Keratinocyte (primary cell): Measurements from ENCODE around the gene APP. TPM values are rescaled to one million over a fixed set of nuclear protein-coding genes. Genes with fewer than 3 reads are reported as not detected.

Experiments
- DNase-seq: peaks from one replicate; pipeline ENCODE4 v3.0.0-alpha.2; 2011; ENCODE audit warnings: low read depth, missing footprints, low spot score
- FAIRE-seq: peaks from 2 replicates; lab custom pipeline; 2011; peaks lifted over from hg19 to GRCh38; lab: Jason Lieb, UNC
- H2AFZ ChIP-seq: 2 replicates; pipeline ENCODE4 v1.6.0; 2012; ENCODE audit warnings: low read length, control low read depth, inconsistent platforms; ENCODE audit not compliant: control insufficient read depth
- H3K27ac ChIP-seq: 2 replicates; pipeline ENCODE4 v1.5.1; 2011; ENCODE audit warnings: low read length; ENCODE audit not compliant: control insufficient read depth, insufficient read depth
- H3K27me3 ChIP-seq: 3 replicates; pipeline ENCODE4 v1.6.0; 2011; ENCODE audit warnings: low read length; ENCODE audit not compliant: control insufficient read depth, insufficient read depth; ENCODE audit errors: extremely low read depth
- H3K36me3 ChIP-seq, 2 experiments: 2 replicates in 1 of 2; 3 replicates in 1 of 2; pipeline ENCODE4 v1.5.1; 2011; ENCODE audit warnings: low read length in 2 of 2, mild to moderate bottlenecking in 1 of 2; ENCODE audit not compliant: control insufficient read depth in 2 of 2, insufficient read depth in 2 of 2; ENCODE audit errors: extremely low read depth in 1 of 2
- H3K4me1 ChIP-seq: 3 replicates; pipeline ENCODE4 v1.5.1; 2011; ENCODE audit warnings: low read length; ENCODE audit not compliant: control insufficient read depth, insufficient read depth; ENCODE audit errors: extremely low read depth
- H3K4me2 ChIP-seq: 3 replicates; pipeline ENCODE4 v1.6.0; 2011; ENCODE audit warnings: low read depth, low read length; ENCODE audit not compliant: control insufficient read depth, insufficient read depth; ENCODE audit errors: extremely low read depth
- H3K4me3 ChIP-seq, 3 experiments: fragments of 200-600 bp in 1 of 3; sonication (generic) in 1 of 3; 2 replicates in 2 of 3; 3 replicates in 1 of 3; pipeline ENCODE4 v1.5.1; 2011 to 2016; ENCODE audit warnings: low read length in 3 of 3, mild to moderate bottlenecking in 3 of 3, control low read depth in 2 of 3, inconsistent platforms in 1 of 3, low read depth in 1 of 3, mixed read lengths in 1 of 3, mixed run types in 1 of 3, moderate library complexity in 1 of 3; ENCODE audit not compliant: control insufficient read depth in 2 of 3, insufficient read depth in 2 of 3; ENCODE audit errors: extremely low read depth in 1 of 3
- H3K79me2 ChIP-seq: 2 replicates; pipeline ENCODE4 v1.6.0; 2012; ENCODE audit warnings: low read length; ENCODE audit not compliant: control insufficient read depth, insufficient read depth
- H3K9ac ChIP-seq: 3 replicates; pipeline ENCODE4 v1.6.0; 2011; ENCODE audit warnings: low read length; ENCODE audit not compliant: control insufficient read depth, insufficient read depth; ENCODE audit errors: extremely low read depth
- H3K9me1 ChIP-seq: 3 replicates; pipeline ENCODE4 v1.6.0; 2011; ENCODE audit warnings: low read length; ENCODE audit not compliant: control insufficient read depth, insufficient read depth; ENCODE audit errors: extremely low read depth
- H3K9me3 ChIP-seq: 2 replicates; pipeline ENCODE4 v1.5.1; 2012; ENCODE audit warnings: low read depth, low read length; ENCODE audit not compliant: control insufficient read depth
- H4K20me1 ChIP-seq: 3 replicates; pipeline ENCODE4 v1.6.0; 2011; ENCODE audit warnings: low read length; ENCODE audit not compliant: control insufficient read depth, insufficient read depth; ENCODE audit errors: extremely low read depth
- CTCF ChIP-seq, 3 experiments: IDR thresholded peaks in 1 of 3; conservative IDR thresholded peaks in 1 of 3; optimal IDR thresholded peaks in 1 of 3; 2 replicates in 2 of 3; 3 replicates in 1 of 3; pipeline versions ENCODE3 to v1.5.1; 2011; ENCODE audit warnings: low read length in 3 of 3, mild to moderate bottlenecking in 3 of 3, moderate library complexity in 2 of 3, control low read depth in 1 of 3, inconsistent platforms in 1 of 3; ENCODE audit not compliant: insufficient read depth in 2 of 3; ENCODE audit errors: extremely low read depth in 1 of 3
- EZH2 ChIP-seq: IDR thresholded peaks from one replicate; pipeline ENCODE4 v1.6.1; 2012; ENCODE audit warnings: inconsistent platforms, mild to moderate bottlenecking, low read length, moderate library complexity
- dilution Hi-C: fragments of 300-500 bp; cut with MboI; formaldehyde crosslinking; loops from one replicate; pipeline ENCODE4 v1.7.0; 2020; ENCODE audit warnings: low sequenced_read_pairs; ENCODE audit not compliant: extremely low pct_ligation_motif_present
- polyA plus RNA-seq, 5 experiments: library from polyadenylated mRNA; depleted of rRNA in 3 of 5; stranded (reverse) in 3 of 5; stranded (forward) in 1 of 5; unstranded in 1 of 5; fragments of >200 nt; gene quantifications; 1 replicate in 1 of 5; 2 replicates in 3 of 5; 3 replicates in 1 of 5; pipeline versions ENCODE4 v1.2.1 to v1.2.3, GENCODE V29; 2011 to 2012; ENCODE audit warnings: missing spikeins in 2 of 5, low read depth in 1 of 5, low replicate concordance in 1 of 5

Gene APP
- polyA plus RNA-seq, 1 donor (not counting 4 experiments of a cell fraction or from before 2014, with no cell fraction given) = 1,015 TPM

GRCh38 chr21:26047279-26047967 is 123.1 kb downstream of the APP start:
- no peak overlapping the region for H3K4me3 ChIP-seq
- no peak overlapping the region for H3K4me2 ChIP-seq
- H3K27me3 ChIP-seq = no peaks in the 10 kb centered on the region
- peaks cover 7% of the 10 kb centered on the region for H4K20me1 ChIP-seq
- TF ChIP-seq CTCF (optimal IDR thresholded peaks at IDR 0.05 in 1 of 3, IDR thresholded peaks at IDR 0.05 in 1 of 3, conservative IDR thresholded peaks at IDR 0.05 in 1 of 3; ENCODE audit: extremely low read depth in 1 of 3, insufficient read depth in 2 of 3, low read length in 3 of 3) (no peak), EZH2 (no peak)
- H3K4me1 ChIP-seq = peaks cover 2% of the 10 kb centered on the region
- no peak overlapping the region for H3K27ac ChIP-seq
- FAIRE-seq = no peak
- dilution Hi-C loops = no loop called here
- no peak for DNase-seq
- H3K9me3 ChIP-seq = no peaks in the 10 kb centered on the region
- H3K36me3 ChIP-seq = peaks cover 20% of the 10 kb centered on the region in 2 experiments
- H3K79me2 ChIP-seq = peaks cover 38% of the 10 kb centered on the region
- no peak overlapping the region for H2AFZ ChIP-seq
- H3K9ac ChIP-seq = no peak overlapping the region
- H3K9me1 ChIP-seq = no peaks in the 10 kb centered on the region

- Histone ChIP-seq H3K27me3 (no peaks in the 10 kb centered on the region), H3K27ac (no peak overlapping the region), H4K20me1 (peaks cover 6% of the 10 kb centered on the region), H3K36me3 (peaks cover 10 to 15% of the 10 kb centered on the region in 2 experiments), H3K4me2 (no peak overlapping the region), H3K79me2 (peaks cover 45% of the 10 kb centered on the region), H3K4me3 (no peak overlapping the region), H2AFZ (no peak overlapping the region), H3K9ac (no peak overlapping the region), H3K4me1 (peaks cover 9% of the 10 kb centered on the region), H3K9me1 (no peaks in the 10 kb centered on the region), H3K9me3 (no peaks in the 10 kb centered on the region)
- dilution Hi-C loops = no loop called here
- no peak for DNase-seq
- TF ChIP-seq EZH2 (no peak), CTCF (optimal IDR thresholded peaks at IDR 0.05 in 1 of 3, IDR thresholded peaks at IDR 0.05 in 1 of 3, conservative IDR thresholded peaks at IDR 0.05 in 1 of 3; ENCODE audit: extremely low read depth in 1 of 3, insufficient read depth in 2 of 3, low read length in 3 of 3) (no peak)
- FAIRE-seq = no peak
Observed at GRCh38 chr21:26043891-26044290, 126.7 kb downstream of the APP start.
